Stomach (tissue), 4 donors: ENCODE data around the gene CRIP2.

Experiments used
- POLR2A ChIP-seq, 4 donors: fragments of 450-650 bp; IDR thresholded peaks; one replicate each; pipeline ENCODE4 v1.6.1; 2016; ENCODE audit warnings: antibody characterized with exemption in 4 of 4, control low read depth in 2 of 4, mild to moderate bottlenecking in 1 of 4, moderate library complexity in 1 of 4
- TF ChIP-seq, protein P1 (sequence below), 7 experiments: fragments of 450-650 bp in 4 of 7; fragments of 200-600 bp in 3 of 7; sonication (generic) in 3 of 7; IDR thresholded peaks; one replicate each; pipeline ENCODE4 v1.5.1; 2016 to 2019; ENCODE audit warnings: antibody characterized with exemption in 7 of 7, control low read depth in 2 of 7, mild to moderate bottlenecking in 1 of 7

DNA sequence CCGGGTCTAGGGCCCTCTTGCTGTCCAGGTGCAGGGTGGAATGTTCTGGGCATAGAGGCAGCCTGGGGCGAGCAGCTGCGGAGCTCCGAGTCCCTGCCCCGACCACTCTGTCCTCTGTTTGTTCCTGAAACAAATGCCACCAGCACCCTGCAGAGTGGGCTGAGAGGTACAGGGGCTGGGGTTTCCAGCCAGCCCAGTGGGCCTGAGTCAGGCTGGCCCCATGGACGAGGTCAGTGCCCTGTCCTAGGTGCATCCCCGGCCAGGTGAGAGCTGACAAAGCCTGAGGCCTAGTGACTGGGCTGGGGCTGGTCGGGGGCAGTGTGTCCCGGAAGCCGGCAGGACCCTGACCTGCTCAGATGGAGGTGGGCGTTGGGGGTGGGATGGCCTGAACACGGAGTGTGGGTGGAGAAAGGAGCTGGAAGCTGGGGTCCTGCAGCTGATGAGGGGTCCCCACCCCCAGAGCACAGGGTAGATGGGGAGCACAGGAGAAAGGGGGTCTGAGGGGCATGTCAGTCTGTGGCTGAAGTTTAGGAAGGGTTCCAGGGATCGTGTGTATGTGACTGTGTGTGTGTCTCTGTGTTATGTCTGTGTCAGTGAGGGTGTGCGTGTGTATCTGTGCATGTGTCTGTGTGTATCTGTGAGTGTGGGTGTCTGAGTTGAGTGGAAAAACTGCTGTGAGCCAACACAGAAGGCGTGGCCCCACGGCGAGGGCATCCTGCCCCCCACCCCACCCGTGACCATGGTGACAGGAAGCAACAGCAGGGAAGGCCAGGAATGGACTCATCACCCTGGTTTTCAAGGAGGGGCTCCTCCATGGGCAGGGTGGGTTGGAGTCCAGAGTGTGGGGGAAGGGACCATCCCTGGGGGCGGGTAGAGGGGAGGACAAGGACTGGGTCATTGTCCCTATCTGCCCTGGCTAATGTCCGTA is 9.7 kb downstream of the CRIP2 start:
- TF ChIP-seq, protein P1, sequence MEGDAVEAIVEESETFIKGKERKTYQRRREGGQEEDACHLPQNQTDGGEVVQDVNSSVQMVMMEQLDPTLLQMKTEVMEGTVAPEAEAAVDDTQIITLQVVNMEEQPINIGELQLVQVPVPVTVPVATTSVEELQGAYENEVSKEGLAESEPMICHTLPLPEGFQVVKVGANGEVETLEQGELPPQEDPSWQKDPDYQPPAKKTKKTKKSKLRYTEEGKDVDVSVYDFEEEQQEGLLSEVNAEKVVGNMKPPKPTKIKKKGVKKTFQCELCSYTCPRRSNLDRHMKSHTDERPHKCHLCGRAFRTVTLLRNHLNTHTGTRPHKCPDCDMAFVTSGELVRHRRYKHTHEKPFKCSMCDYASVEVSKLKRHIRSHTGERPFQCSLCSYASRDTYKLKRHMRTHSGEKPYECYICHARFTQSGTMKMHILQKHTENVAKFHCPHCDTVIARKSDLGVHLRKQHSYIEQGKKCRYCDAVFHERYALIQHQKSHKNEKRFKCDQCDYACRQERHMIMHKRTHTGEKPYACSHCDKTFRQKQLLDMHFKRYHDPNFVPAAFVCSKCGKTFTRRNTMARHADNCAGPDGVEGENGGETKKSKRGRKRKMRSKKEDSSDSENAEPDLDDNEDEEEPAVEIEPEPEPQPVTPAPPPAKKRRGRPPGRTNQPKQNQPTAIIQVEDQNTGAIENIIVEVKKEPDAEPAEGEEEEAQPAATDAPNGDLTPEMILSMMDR (IDR thresholded peaks at IDR 0.05) = no peak
- TF ChIP-seq POLR2A (IDR thresholded peaks at IDR 0.05) = no peak
